ENCODE results near the gene MUC5B.
"Not testable (repeated sequence)": the region's sequence is repeated elsewhere in the genome, so short reads cannot be mapped to it uniquely, and the experiment has no call there.

MUC5B gene

GRCh38 chr11:1233351-1234053 lies 10.6 kb downstream of the MUC5B start:
- no peak for DNase-seq (ENCODE audit: low read depth in 2 of 2)

DNA sequence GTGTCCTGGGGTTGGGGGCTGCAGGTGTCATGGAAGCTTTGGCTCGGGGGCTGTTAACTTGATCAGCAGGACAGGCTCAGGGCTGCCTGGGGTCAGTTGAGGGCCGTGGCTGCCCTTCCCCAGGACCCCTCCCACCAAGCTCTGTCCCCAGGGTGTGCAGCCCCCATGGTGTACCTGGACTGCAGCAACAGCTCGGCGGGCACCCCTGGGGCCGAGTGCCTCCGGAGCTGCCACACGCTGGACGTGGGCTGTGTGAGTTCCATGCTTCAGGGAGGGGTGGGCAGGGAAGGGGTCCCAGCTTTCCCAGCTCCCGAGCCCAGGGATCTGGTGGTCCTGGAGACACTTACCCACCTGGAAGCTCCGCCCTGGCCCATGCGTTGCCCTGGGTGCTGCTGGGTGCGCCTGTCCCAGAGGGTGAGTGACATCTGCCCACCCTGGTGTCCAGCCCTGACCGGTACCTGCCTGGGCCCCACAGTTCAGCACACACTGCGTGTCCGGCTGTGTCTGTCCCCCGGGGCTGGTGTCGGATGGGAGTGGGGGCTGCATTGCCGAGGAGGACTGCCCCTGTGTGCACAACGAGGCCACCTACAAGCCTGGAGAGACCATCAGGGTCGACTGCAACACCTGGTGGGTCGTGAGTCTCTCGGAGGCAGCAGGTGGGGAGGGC lies 11.3 kb downstream of the MUC5B start:
- no peak for DNase-seq (ENCODE audit: low read depth in 2 of 2)

GRCh38 chr11:1234771-1235305 lies 12.0 kb downstream of the MUC5B start:
- DNase-seq (ENCODE audit: low read depth in 2 of 2) = no peak

DNA sequence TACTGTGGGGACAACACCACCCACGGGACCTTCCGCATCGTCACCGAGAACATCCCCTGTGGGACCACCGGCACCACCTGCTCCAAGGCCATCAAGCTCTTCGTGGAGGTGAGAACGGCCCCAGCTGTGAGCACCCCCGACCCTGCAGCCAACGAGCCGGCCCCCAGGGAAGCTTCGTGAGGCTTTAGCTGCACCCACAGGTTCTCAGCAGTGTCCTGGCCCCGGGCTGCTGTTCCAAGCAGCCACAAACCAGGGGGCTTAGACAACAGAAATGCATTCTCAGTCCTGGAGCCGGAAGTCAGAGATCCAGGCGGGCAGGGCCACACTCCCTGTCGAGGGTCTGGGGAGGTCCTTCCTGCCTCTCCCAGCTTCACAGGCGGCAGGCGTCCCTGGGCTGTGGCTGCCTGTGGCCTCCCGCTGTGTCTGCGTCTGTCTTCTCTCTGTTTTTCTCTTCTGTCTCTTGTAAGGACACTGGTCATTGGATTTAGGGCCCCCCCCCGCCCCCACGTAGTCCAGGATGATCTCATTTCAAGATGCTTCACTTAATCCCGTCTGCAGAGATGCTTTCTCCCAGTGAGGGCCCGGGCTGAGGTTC lies 12.5 kb downstream of the MUC5B start:
- DNase-seq (ENCODE audit: low read depth in 2 of 2) = no peak

GRCh38 chr11:1235901-1236315 lies 13.0 kb downstream of the MUC5B start:
- no peak for DNase-seq (ENCODE audit: low read depth in 2 of 2)

DNA sequence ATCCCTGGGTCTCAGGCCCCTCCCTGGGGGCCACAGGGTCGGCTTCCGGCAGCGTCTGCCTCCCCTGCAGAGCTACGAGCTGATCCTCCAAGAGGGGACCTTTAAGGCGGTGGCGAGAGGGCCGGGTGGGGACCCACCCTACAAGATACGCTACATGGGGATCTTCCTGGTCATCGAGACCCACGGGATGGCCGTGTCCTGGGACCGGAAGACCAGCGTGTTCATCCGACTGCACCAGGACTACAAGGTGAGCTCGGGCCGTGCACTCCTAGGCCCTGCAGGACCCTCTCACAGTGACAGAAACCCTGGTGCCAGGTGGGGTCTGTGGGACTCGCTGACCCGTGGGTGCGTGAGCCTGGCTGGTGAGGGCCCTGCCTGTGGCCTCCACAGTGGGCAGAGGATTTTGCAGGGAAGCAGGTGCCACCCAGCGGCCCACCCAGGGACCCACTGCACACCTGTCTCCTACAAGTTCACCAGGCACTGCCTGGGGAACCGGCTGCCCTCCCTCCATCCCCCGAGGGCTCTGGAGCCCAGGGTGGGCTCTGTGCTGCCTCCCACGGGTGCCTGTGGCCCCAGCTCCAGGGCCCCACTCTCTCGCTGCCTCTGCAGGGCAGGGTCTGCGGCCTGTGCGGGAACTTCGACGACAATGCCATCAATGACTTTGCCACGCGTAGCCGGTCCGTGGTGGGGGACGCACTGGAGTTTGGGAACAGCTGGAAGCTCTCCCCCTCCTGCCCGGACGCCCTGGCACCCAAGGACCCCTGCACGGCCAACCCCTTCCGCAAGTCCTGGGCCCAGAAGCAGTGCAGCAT lies 13.7 kb downstream of the MUC5B start:
- no peak for DNase-seq (ENCODE audit: low read depth in 2 of 2)

DNA sequence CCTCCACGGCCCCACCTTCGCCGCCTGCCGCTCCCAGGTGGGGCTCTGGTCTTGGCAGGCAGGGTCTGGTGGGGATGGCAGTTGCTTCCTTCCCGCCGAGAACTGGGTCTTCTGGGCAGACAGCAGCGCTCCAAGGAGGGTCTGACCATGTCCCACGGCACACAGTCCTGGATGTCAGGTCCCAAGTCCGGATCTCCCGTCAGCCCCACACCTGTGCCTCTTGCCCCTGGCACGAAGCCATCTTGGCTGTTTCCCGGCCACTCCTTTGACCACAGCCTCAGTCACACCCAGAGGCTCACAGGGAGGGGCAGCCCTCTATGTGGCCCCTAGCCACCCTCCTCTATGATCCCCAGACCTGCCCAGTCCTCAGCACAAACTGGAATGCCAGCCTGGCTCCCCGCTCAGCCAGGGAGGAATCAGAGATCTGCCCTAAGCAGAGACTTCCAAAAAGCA lies 14.3 kb downstream of the MUC5B start:
- DNase-seq (ENCODE audit: low read depth in 2 of 2) = no peak

- DNase-seq (ENCODE audit: low read depth in 2 of 2) = no peak
Measured at GRCh38 chr11:1237851-1238250, 15.0 kb downstream of the MUC5B start.

- DNase-seq (ENCODE audit: low read depth in 2 of 2) = no peak
Measured at GRCh38 chr11:1238767-1239595, 16.1 kb downstream of the MUC5B start.

GRCh38 chr11:1239596-1240205 lies 16.8 kb downstream of the MUC5B start:
- DNase-seq (ENCODE audit: low read depth in 2 of 2) = no peak

DNA sequence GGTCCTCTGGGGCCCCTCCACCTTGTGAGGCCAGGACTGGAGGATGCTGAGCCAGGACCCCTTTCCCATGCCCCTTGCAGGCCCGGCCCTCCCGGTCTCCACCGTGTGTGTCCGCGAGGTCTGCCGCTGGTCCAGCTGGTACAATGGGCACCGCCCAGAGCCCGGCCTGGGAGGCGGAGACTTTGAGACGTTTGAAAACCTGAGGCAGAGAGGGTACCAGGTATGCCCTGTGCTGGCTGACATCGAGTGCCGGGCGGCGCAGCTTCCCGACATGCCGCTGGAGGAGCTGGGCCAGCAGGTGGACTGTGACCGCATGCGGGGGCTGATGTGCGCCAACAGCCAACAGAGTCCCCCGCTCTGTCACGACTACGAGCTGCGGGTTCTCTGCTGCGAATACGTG lies 17.9 kb downstream of the MUC5B start:
- no peak for DNase-seq (ENCODE audit: low read depth in 2 of 2)

GRCh38 chr11:1241706-1242105 lies 18.8 kb downstream of the MUC5B start:
- DNase-seq (ENCODE audit: low read depth in 2 of 2) = no peak

GRCh38 chr11:1242289-1242688 lies 19.4 kb downstream of the MUC5B start:
- DNase-seq (ENCODE audit: low read depth in 2 of 2) = no peak

DNA sequence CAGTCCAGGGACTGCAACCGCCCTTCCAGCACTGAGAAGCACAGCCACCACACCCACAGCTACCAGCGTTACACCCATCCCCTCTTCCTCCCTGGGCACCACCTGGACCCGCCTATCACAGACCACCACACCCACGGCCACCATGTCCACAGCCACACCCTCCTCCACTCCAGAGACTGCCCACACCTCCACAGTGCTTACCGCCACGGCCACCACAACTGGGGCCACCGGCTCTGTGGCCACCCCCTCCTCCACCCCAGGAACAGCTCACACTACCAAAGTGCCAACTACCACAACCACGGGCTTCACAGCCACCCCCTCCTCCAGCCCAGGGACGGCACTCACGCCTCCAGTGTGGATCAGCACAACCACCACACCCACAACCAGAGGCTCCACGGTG lies 19.9 kb downstream of the MUC5B start:
- not testable (repeated sequence) for DNase-seq (ENCODE audit: low read depth in 2 of 2)

DNA sequence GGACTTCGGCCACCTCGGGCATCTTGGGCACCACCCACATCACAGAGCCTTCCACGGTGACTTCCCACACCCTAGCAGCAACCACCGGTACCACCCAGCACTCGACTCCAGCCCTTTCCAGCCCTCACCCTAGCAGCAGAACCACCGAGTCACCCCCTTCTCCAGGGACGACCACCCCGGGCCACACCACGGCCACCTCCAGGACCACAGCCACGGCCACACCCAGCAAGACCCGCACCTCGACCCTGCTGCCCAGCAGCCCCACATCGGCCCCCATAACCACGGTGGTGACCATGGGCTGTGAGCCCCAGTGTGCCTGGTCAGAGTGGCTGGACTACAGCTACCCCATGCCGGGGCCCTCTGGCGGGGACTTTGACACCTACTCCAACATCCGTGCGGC lies 20.7 kb downstream of the MUC5B start:
- not testable (repeated sequence) for DNase-seq (ENCODE audit: low read depth in 2 of 2)

GRCh38 chr11:1244557-1244956 lies 21.7 kb downstream of the MUC5B start:
- DNase-seq (ENCODE audit: low read depth in 2 of 2) = not testable (repeated sequence)

GRCh38 chr11:1245717-1246116 lies 22.9 kb downstream of the MUC5B start:
- DNase-seq (ENCODE audit: low read depth in 2 of 2) = not testable (repeated sequence)

- DNase-seq (ENCODE audit: low read depth in 2 of 2) = not testable (repeated sequence)
Measured at GRCh38 chr11:1246301-1246700, 23.4 kb downstream of the MUC5B start.

GRCh38 chr11:1247026-1247425 lies 24.2 kb downstream of the MUC5B start:
- DNase-seq (ENCODE audit: low read depth in 2 of 2) = not testable (repeated sequence)

GRCh38 chr11:1248951-1249350 lies 26.1 kb downstream of the MUC5B start:
- DNase-seq (ENCODE audit: low read depth in 2 of 2) = not testable (repeated sequence)
